Measurements from ENCODE around the gene TADA2A. TPM values are rescaled to one million over a fixed set of nuclear protein-coding genes. Genes with fewer than 3 reads are reported as not detected.
"Not testable (repeated sequence)": the region's sequence is repeated elsewhere in the genome, so short reads cannot be mapped to it uniquely, and the experiment has no call there.

The TADA2A gene
- total and polyA plus RNA-seq, 8 donors, result 5.2 to 11.9 (median 9.4) TPM

DNA sequence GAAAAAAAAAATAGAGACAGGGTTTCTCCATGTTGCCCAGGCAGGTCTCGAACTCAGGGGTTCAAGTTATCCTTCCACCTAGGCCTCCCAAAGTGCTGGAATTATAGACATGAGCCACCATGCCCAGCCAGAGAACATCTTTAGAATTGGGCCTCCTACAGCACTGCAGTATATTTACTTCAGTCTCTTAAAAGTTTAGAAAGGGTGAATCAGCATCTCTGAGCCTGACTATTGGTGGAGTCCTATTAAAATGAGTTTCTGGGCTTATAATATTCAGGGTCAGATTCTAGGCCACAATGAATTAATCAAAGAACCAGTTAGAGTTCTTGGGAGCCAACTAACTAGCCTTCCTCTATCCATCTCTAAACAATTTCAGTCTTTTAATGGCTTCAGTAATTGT is 22.8 kb downstream of the TADA2A start:
- no peaks in the 10 kb centered on the region for H3K9me3 ChIP-seq
- peaks cover 0 to 18% (median 10%) of the 10 kb centered on the region in 3 donors for H3K36me3 ChIP-seq
- TF ChIP-seq, protein P1, sequence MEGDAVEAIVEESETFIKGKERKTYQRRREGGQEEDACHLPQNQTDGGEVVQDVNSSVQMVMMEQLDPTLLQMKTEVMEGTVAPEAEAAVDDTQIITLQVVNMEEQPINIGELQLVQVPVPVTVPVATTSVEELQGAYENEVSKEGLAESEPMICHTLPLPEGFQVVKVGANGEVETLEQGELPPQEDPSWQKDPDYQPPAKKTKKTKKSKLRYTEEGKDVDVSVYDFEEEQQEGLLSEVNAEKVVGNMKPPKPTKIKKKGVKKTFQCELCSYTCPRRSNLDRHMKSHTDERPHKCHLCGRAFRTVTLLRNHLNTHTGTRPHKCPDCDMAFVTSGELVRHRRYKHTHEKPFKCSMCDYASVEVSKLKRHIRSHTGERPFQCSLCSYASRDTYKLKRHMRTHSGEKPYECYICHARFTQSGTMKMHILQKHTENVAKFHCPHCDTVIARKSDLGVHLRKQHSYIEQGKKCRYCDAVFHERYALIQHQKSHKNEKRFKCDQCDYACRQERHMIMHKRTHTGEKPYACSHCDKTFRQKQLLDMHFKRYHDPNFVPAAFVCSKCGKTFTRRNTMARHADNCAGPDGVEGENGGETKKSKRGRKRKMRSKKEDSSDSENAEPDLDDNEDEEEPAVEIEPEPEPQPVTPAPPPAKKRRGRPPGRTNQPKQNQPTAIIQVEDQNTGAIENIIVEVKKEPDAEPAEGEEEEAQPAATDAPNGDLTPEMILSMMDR (IDR thresholded peaks at IDR 0.05), result no peak
- no peak overlapping the region for H3K4me3 ChIP-seq
- DNase-seq (no peak), ATAC-seq (no peak), FAIRE-seq (no peak)
- no peak overlapping the region for H3K27ac ChIP-seq
- H3K4me1 ChIP-seq, result no peaks in the 10 kb centered on the region
- intact Hi-C loops (cut with DNase I), result no loop called here
- H3K27me3 ChIP-seq, result no peaks in the 10 kb centered on the region
- WGBS, 2 donors, result 94 to 98% methylated on average over 1 of the region's 1 CpG

- intact Hi-C loops (cut with DNase I), result no loop called here
- ATAC-seq (no peak), FAIRE-seq (no peak), DNase-seq (no peak)
- TF ChIP-seq, protein P1 (IDR thresholded peaks at IDR 0.05), result no peak
- 57 to 73% methylated on average over 1 of the region's 1 CpG for WGBS, 2 donors
- H3K9me3 ChIP-seq, result no peaks in the 10 kb centered on the region
- H3K27me3 ChIP-seq, result no peaks in the 10 kb centered on the region
- H3K27ac ChIP-seq, result no peak overlapping the region
- H3K36me3 ChIP-seq, result peaks cover 0 to 11% (median 7%) of the 10 kb centered on the region in 3 donors
- no peaks in the 10 kb centered on the region for H3K4me1 ChIP-seq
- H3K4me3 ChIP-seq, result no peak overlapping the region
Measured at GRCh38 chr17:37430051-37430627, 23.5 kb downstream of the TADA2A start.

DNA sequence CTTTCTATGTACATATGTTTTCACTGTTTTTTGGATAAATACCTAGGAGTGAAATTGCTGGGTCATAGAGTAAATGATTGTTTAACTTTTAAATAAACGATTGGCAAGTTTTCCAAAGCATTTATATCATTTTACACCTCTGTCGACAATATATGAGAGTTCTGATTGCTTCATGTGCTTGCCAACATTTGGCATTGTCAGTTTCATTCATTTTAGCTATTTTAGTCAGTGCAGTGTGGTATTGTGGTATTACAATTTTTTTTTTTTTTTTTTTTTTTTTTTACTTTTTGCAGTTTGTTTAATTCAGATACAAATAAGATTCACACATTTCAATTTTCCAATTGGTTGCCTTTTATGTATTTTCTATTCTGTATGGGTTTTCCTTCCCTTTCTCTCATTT is 26.0 kb downstream of the TADA2A start:
- H3K4me3 ChIP-seq, result no peak overlapping the region
- 82 to 84% methylated on average over 2 of the region's 2 CpGs for WGBS, 2 donors
- ATAC-seq (no peak), DNase-seq (no peak), FAIRE-seq (no peak)
- H3K27me3 ChIP-seq, result no peaks in the 10 kb centered on the region
- no peaks in the 10 kb centered on the region for H3K4me1 ChIP-seq
- no peaks in the 10 kb centered on the region for H3K9me3 ChIP-seq
- no peak overlapping the region for H3K27ac ChIP-seq
- TF ChIP-seq, protein P1 (IDR thresholded peaks at IDR 0.05), result no peak
- peaks cover 0 to 4% (median 2%) of the 10 kb centered on the region in 3 donors for H3K36me3 ChIP-seq
- intact Hi-C loops (cut with DNase I), result no loop called here

- no peak for ATAC-seq
- intact Hi-C loops (cut with DNase I), result no loop called here
- DNase-seq, result no peak
- Histone ChIP-seq H3K36me3 (peaks cover 0 to 28% (median 23%) of the 10 kb centered on the region in 3 donors), H3K9me3 (no peaks in the 10 kb centered on the region), H3K4me3 (no peak overlapping the region), H3K27ac (no peak overlapping the region), H3K4me1 (no peaks in the 10 kb centered on the region), H3K27me3 (no peaks in the 10 kb centered on the region)
- TF ChIP-seq, protein P1 (IDR thresholded peaks at IDR 0.05), result no peak
- 73 to 76% methylated on average over 4 of the region's 4 CpGs for WGBS, 2 donors
- FAIRE-seq, result no peak
Measured at GRCh38 chr17:37438141-37438540, 31.5 kb downstream of the TADA2A start.

DNA sequence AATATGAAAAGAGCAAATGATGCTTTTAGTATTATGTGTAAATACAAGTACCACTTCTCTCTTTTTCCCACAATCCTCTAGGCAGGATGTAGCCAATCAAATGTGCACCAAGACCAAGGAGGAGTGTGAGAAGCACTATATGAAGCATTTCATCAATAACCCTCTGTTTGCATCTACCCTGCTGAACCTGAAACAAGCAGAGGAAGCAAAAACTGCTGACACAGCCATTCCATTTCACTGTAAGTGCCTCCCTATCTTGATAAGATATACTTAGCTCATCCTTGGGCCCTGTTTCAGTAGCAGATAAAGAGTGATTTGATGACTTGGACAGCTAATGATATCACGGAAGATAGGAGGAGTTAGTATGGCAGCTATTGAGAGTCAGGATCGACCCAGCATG is 33.7 kb downstream of the TADA2A start:
- Histone ChIP-seq H3K4me1 (no peaks in the 10 kb centered on the region), H3K9me3 (no peaks in the 10 kb centered on the region), H3K36me3 (peaks cover 3 to 47% (median 23%) of the 10 kb centered on the region in 3 donors), H3K4me3 (no peak overlapping the region), H3K27me3 (no peaks in the 10 kb centered on the region), H3K27ac (no peak overlapping the region)
- TF ChIP-seq, protein P1 (IDR thresholded peaks at IDR 0.05), result no peak
- WGBS, 2 donors, result 94 to 95% methylated on average over 2 of the region's 2 CpGs
- DNase-seq (no peak), FAIRE-seq (no peak), ATAC-seq (no peak)
- intact Hi-C loops (cut with DNase I), result no loop called here

GRCh38 chr17:37441369-37442014 is 34.8 kb downstream of the TADA2A start:
- FAIRE-seq; DNase-seq; H3K4me1 ChIP-seq; H3K9me3 ChIP-seq; H3K27me3 ChIP-seq; H3K4me3 ChIP-seq; intact Hi-C loops (cut with DNase I); ATAC-seq; H3K27ac ChIP-seq: not testable (repeated sequence)
- 94 to 95% methylated on average over 12 of the region's 12 CpGs for WGBS, 2 donors
- peaks cover 3 to 55% (median 23%) of the 10 kb centered on the region in 3 donors for H3K36me3 ChIP-seq

Measured in pancreas (tissue), 10 donors.